ENCODE data around the gene SSR2. TPM values are rescaled to one million over a fixed set of nuclear protein-coding genes. Genes with fewer than 3 reads are reported as not detected.

SSR2 gene
- total RNA-seq, 8 experiments from 2014 or later: 199 to 383 (median 327) TPM

DNA sequence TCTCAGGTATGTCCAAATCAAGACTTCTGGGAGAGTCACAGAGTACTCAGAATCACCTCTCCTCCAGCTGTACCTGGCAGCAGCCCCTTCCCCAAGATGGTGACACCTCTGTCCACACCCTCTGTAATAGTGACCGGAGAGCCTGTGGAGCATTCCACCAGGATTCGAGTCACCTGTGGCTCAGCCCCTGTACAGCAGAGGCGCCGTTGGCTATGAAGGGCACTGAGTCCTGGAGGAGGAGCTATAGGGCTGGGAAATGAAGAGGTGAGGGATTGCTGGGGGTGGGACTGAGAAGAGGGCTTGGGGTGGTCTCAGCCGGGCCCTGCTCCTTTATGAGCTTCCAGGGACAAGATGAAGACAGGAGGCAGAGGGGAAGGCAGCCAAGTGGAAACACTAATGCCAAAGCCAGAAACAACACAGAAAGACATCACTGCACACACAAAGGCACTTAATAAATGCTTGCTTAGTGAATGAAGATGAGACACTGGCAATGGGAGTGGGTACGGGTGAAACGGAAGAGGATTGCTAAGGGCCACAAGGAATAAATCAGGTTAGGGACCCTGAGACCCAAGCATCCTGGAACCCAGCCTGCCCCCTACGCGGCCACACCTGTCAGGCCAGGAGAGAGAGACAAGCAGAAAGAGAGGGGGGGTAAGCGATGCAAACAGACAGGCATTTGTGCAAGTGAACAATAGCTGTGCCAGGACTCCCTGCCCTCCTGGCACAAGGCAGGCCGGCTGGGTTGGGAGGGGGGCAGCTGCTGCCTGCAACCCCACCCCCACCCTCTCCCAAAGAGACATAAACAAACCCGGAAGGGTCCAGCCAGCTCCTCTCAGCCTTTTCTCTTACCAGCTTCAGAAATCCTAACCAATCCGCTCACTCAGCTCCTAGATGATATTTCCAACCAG lies 46.3 kb downstream of the SSR2 start:
- Histone ChIP-seq H3K27ac (peak overlapping the region; percentile 85 to 88), H3K4me1 (replicated peaks in 1 of 2) (peaks cover 50 to 69% of the 10 kb centered on the region in 2 donors), H3K4me3 (peak overlapping the region; percentile 69 to 87 (median 79))
- in situ Hi-C loops (cut with MboI; ENCODE audit: low pct_unique_long_range_greater_than_20kb in 2 of 9, low sequenced_read_pairs in 9 of 9, unreplicated experiment in 9 of 9): no loop called here
- no peak for ATAC-seq (replicated peaks in 6 of 8)
- 60 to 100% (median 78%) methylated on average over 1 to 7 of the region's 13 CpGs; no CpG with 5 or more reads in 3 of the 10 experiments for WGBS, 10 experiments

DNA sequence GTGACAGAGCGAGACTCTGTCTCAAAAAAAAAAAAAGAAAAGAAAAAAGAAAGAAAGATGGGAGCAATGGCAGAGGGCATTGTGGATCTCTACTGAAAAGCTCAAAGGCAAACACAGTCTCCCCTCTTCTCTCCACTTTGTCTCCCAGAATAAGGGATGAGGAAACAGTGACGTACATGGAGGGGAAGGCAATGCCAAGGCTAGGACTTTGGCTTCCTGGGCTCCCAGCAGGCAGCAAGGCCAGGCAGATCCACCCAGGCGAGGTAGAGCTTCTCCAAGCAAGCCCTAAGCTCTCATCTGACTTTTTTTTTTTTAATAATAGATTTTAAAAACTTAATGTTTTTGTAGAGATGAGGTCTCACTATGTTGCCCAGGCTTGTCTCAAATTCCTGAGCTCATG lies 47.0 kb downstream of the SSR2 start:
- Histone ChIP-seq H3K4me3 (no peak overlapping the region), H3K27ac (no peak overlapping the region), H3K4me1 (replicated peaks in 1 of 2) (peaks cover 50 to 69% of the 10 kb centered on the region in 2 donors)
- no peak for ATAC-seq (replicated peaks in 6 of 8)
- in situ Hi-C loops (cut with MboI; ENCODE audit: low pct_unique_long_range_greater_than_20kb in 2 of 9, low sequenced_read_pairs in 9 of 9, unreplicated experiment in 9 of 9): no loop called here
- WGBS, 10 experiments: 86 to 100% (median 100%) methylated on average over 1 to 3 of the region's 3 CpGs; no CpG with 5 or more reads in 3 of the 10 experiments

DNA sequence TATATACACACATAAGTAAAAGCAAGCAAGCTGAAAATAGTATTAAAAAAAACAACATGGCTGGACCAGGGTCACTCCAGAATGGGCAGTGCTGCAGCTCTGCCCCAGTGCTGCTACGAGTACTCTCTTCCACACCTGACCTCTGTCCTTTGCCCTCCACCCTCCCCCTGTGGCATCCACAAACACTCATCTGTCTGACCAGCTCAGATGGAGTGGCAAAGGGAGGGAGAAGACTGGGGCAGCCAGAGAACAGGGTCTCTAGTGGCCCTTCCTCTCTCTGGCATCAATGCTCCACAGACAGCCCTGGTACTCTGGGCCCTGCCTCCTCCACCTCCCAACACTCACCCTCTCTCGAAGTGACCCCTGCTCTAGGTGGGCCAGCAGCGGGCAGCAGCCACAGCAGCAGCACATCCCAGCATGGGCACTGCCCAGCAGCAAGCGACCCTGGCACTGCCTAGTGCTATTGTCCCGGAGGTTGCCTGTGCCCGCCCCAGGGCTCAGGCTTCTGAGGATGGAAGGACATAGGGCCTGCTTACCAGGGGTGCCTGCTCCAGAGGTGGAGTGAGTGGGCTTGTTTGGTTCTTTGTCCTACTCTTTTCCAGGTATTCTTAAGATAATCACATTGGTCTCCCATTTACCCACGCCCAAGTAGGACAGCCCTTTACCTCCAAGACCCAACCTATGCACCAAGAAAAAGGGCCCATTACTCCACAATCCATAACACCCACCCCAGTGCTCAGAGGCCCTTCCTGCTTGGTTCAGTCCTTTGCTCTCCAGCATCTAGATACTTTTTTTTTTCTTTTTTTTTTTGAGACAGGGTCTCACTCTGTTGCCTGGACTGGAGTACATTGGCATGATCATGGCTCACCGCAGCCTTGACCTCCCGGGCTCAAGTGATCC lies 48.6 kb downstream of the SSR2 start:
- WGBS, 10 experiments: 77 to 100% (median 100%) methylated on average over 2 to 4 of the region's 9 CpGs; no CpG with 5 or more reads in 2 of the 10 experiments
- ATAC-seq (replicated peaks in 6 of 8): no peak
- Histone ChIP-seq H3K27ac (no peak overlapping the region), H3K4me1 (replicated peaks in 1 of 2) (peaks cover 66 to 84% of the 10 kb centered on the region in 2 donors), H3K4me3 (no peak overlapping the region)
- in situ Hi-C loops (cut with MboI; ENCODE audit: low pct_unique_long_range_greater_than_20kb in 2 of 9, low sequenced_read_pairs in 9 of 9, unreplicated experiment in 9 of 9): no loop called here

DNA sequence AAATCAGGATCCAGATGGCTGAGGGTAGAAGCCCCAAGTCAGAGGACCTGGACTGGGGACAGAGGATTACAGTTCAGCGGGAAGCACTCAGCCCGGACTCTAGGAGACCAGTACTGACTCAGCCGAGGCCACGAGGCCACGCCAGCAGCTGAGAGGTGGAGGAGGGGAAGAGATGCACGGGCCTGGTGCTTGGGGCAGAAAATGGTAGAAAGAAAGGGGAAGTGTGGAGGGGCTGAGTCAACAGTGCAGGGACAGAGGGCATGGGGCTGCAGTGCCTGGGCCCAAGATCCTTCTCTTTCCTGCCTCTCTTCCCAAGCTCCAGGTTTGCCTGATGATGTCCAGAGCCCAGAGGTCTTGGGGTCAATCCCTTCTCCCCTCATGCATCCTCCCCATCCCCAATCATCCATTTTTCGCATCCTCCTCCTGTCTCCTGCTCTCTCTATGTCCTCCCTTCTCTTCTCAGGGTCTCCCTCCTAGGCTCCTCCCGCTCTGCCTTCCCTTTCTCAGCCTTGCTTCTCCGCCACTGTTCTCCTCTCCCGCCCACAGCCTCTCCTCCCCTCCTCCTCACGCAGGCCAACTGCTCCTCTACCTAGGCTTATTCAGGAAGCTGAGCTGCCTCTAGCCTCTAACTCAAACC lies 50.1 kb downstream of the SSR2 start:
- 25 to 100% (median 55%) methylated on average over 2 to 10 of the region's 11 CpGs; no CpG with 5 or more reads in 2 of the 10 experiments for WGBS, 10 experiments
- Histone ChIP-seq H3K27ac (peak overlapping the region; percentile 15 to 51), H3K4me3 (no peak overlapping the region), H3K4me1 (replicated peaks in 1 of 2) (peaks cover 65 to 85% of the 10 kb centered on the region in 2 donors)
- peak in 7 of 8 experiments; percentile 63 to 92 (median 77) for ATAC-seq (replicated peaks in 6 of 8)
- in situ Hi-C loops (cut with MboI; ENCODE audit: low pct_unique_long_range_greater_than_20kb in 2 of 9, low sequenced_read_pairs in 9 of 9, unreplicated experiment in 9 of 9): no loop called here

DNA sequence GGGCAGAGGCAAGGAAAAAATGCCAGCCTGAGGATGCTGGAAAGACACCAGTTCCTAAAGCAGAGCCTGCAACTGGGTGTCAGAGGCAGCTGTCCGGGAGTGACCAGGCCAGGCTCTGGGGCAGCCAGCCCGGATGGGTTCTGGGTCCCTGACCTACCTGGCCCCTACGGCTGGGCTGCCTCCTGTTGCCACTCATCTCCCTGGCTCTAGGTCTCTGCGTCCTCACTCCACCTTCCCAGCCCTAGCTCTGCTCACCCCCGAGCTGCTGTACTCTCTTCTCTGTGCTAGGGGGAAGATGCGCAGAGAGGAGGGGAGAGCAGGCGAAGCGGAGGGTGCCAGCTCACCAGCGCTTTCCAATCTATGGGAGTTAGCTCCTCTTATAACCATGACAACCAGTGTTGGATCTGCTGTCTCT lies 51.4 kb downstream of the SSR2 start:
- Histone ChIP-seq H3K4me1 (replicated peaks in 1 of 2) (peaks cover 52 to 72% of the 10 kb centered on the region in 2 donors), H3K4me3 (no peak overlapping the region), H3K27ac (no peak overlapping the region)
- in situ Hi-C loops (cut with MboI; ENCODE audit: low pct_unique_long_range_greater_than_20kb in 2 of 9, low sequenced_read_pairs in 9 of 9, unreplicated experiment in 9 of 9): no loop called here
- peak in 1 of 8 experiments; percentile 11 for ATAC-seq (replicated peaks in 6 of 8)
- WGBS, 10 experiments: 82 to 100% (median 94%) methylated on average over 2 to 6 of the region's 9 CpGs; no CpG with 5 or more reads in 4 of the 10 experiments

DNA sequence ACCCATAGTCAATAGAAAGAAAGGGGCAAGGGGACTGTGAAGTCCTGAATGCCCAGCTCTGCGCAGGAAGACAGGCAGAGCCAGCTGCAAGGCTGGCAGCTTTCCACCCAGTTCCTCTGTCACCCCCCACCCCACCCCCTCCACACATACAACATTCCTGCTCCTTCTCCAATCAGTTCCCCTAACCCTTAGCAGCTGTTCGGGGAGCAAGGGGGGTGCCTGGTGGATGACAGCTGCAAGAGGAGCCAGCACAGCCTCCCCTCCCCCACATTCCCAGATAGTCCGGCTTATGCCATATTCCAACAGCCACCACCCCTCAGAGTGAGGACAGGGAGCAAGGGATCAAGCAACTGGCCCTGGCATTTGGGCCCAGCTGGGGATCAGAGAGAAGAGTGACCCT lies 52.1 kb downstream of the SSR2 start:
- in situ Hi-C loops (cut with MboI; ENCODE audit: low pct_unique_long_range_greater_than_20kb in 2 of 9, low sequenced_read_pairs in 9 of 9, unreplicated experiment in 9 of 9): no loop called here
- 50 to 67% methylated on average over 1 of the region's 3 CpGs; no CpG with 5 or more reads in 8 of the 10 experiments for WGBS, 10 experiments
- Histone ChIP-seq H3K4me3 (no peak overlapping the region), H3K4me1 (replicated peaks in 1 of 2) (peaks cover 45 to 66% of the 10 kb centered on the region in 2 donors), H3K27ac (peak overlapping the region; percentile 55 to 76)
- ATAC-seq (replicated peaks in 6 of 8): peak in 4 of 8 experiments; percentile 4 to 23 (median 20)

DNA sequence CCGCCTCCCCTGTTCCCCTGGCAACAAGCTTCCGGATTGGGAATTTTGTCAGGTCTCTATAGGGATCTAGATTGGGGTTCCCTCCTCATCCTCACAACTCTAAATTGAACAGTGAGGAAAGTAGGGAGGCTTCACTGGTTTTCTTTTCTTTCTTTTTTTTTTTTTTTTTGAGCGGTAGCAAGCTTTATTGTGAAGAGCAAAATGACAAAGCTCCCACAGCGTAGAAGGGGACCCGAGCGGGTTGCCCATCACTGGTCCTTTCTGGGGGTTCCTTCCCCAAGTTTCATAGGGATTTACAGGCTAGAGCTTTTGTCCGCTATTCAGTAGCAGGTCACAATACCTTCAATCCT lies 52.7 kb downstream of the SSR2 start:
- WGBS, 10 experiments: 50 to 96% (median 82%) methylated on average over 3 to 7 of the region's 7 CpGs; no CpG with 5 or more reads in 1 of the 10 experiments
- in situ Hi-C loops (cut with MboI; ENCODE audit: low pct_unique_long_range_greater_than_20kb in 2 of 9, low sequenced_read_pairs in 9 of 9, unreplicated experiment in 9 of 9): no loop called here

DNA sequence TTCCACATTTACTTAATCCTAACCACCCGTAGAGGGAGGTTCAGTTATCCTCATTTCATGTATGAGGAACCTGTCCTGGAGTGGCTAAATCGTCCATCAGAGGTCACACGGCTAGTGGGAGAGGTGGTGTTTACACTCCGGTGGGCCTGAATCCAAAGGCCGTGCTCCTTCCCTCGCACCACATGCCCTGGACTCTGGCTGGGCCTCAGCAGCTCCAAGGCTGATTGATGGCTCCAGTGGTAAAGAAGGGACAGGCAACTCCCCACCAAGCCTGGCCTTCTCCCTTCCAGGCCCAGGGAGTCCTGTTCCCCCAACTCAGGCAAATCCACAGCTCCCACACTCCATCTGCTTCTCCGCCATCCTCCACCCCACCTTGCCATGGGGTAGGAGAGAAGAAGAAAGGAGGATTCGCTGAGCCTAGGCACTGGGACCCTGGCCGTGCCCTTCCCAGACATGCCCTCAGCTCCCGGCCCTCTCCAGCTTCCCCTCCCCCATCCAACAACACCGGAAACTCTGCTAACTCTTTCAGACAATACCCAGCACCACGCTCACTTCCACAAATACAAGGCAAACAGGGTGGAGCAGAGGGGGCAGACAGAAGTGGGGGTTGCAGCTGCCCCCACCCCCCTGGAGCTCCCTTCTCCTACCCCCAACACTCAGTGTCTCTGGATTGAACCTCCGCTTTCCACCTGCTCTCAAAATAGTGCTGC lies 53.3 kb downstream of the SSR2 start:
- Histone ChIP-seq H3K27ac (peak overlapping the region; percentile 16 to 76), H3K4me1 (replicated peaks in 1 of 2) (peaks cover 45 to 60% of the 10 kb centered on the region in 2 donors), H3K4me3 (no peak overlapping the region)
- peak in 4 of 8 experiments; percentile 15 to 33 (median 28) for ATAC-seq (replicated peaks in 6 of 8)
- in situ Hi-C loops (cut with MboI; ENCODE audit: low pct_unique_long_range_greater_than_20kb in 2 of 9, low sequenced_read_pairs in 9 of 9, unreplicated experiment in 9 of 9): no loop called here
- 20 to 95% (median 45%) methylated on average over 3 to 7 of the region's 13 CpGs; no CpG with 5 or more reads in 6 of the 10 experiments for WGBS, 10 experiments

More for the DNA sequence above, 52.7 kb downstream of the SSR2 start:
- ATAC-seq (replicated peaks in 6 of 8): no peak
- Histone ChIP-seq H3K4me1 (replicated peaks in 1 of 2) (peaks cover 45 to 64% of the 10 kb centered on the region in 2 donors), H3K27ac (peak overlapping the region; percentile 55 to 76), H3K4me3 (no peak overlapping the region)

DNA sequence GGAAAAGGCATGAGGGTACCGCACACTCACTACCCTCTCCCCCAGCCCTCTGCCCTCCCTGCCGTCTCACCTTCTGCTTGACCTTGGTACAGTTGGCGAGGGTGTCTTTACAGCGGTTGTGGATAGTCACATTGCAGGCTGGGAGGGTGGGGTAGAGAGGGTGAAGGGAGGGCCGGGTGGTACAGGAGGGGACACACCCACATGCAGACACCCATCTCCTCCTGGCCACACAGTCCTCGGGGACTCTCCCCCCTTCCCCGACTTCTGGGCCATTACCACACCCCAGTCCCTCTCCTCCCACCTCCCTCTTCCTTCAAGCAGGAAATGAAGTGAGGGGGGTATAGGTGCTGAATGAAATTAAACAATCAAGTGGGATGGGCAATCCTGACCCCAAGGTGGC lies 54.0 kb downstream of the SSR2 start:
- Histone ChIP-seq H3K4me1 (replicated peaks in 1 of 2) (peaks cover 45 to 53% of the 10 kb centered on the region in 2 donors), H3K4me3 (no peak overlapping the region)

DNA sequence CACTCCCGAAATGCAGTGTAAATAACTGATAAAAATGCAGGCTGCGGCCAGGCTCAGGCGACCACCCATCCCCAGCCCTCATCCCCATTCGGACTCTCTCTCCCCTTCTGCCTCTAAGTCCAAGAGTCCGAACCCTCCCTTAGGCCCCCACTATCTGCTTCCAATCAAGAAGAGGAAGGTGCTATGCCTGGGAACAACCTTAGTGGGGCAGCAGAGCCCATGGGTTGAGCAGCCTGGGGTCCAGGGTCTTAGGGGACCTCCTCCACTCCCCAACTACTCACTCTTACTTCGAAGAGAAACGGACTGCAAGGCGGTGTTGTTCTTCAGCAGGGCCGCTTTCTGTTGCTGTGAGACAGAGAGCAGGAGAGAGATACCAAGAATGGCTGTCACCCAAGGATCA lies 54.6 kb downstream of the SSR2 start:
- Histone ChIP-seq H3K27ac (no peak overlapping the region), H3K4me1 (replicated peaks in 1 of 2) (peaks cover 43 to 47% of the 10 kb centered on the region in 2 donors), H3K4me3 (no peak overlapping the region)
- ATAC-seq (replicated peaks in 6 of 8): no peak
- 80 to 100% (median 96%) methylated on average over 1 to 6 of the region's 9 CpGs; no CpG with 5 or more reads in 3 of the 10 experiments for WGBS, 10 experiments
- in situ Hi-C loops (cut with MboI; ENCODE audit: low pct_unique_long_range_greater_than_20kb in 2 of 9, low sequenced_read_pairs in 9 of 9, unreplicated experiment in 9 of 9): no loop called here

More for the DNA sequence above, 54.0 kb downstream of the SSR2 start:
- ATAC-seq (replicated peaks in 6 of 8): no peak
- peak overlapping the region; percentile 16 to 76 for H3K27ac ChIP-seq
- in situ Hi-C loops (cut with MboI; ENCODE audit: low pct_unique_long_range_greater_than_20kb in 2 of 9, low sequenced_read_pairs in 9 of 9, unreplicated experiment in 9 of 9): no loop called here
- WGBS, 10 experiments: 83 to 100% (median 100%) methylated on average over 1 to 3 of the region's 7 CpGs; no CpG with 5 or more reads in 6 of the 10 experiments

DNA sequence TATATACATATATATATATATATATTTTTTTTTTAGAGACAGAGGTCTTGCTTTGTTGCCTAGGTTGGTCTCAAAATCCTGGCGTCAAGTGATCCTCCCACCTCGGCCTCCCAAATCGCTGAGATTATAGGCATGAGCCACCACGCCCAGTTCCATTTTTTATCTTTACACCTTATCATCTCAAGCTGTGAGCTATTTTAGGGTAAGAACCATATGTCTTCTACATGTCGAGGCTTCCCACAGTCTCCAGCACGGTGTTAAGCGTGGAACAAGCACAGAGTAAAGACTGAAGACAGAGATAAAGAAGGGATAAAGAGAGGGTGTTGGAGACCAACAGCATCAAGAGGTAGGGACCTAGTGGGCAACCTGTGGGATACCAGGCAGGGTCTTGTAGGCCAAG lies 56.6 kb downstream of the SSR2 start:
- no peak for ATAC-seq (replicated peaks in 6 of 8)
- in situ Hi-C loops (cut with MboI; ENCODE audit: low pct_unique_long_range_greater_than_20kb in 2 of 9, low sequenced_read_pairs in 9 of 9, unreplicated experiment in 9 of 9): no loop called here
- WGBS, 10 experiments: 40 to 100% (median 92%) methylated on average over 1 to 7 of the region's 7 CpGs; no CpG with 5 or more reads in 3 of the 10 experiments
- H3K4me3 ChIP-seq: no peak overlapping the region
- H3K4me1 ChIP-seq (replicated peaks in 1 of 2): peaks cover 24 to 27% of the 10 kb centered on the region in 2 donors
- H3K27ac ChIP-seq: no peak overlapping the region
